Activated naive CD4-positive, alpha-beta T cell treated with anti-CD3 and anti-CD28 coated beads, Interleukin-2, amount 50 U/mL, for 24 hours (primary cell): Measurements from ENCODE around the gene ACTG2.

Experiments
- H3K27ac Mint-ChIP-seq: one replicate; pipeline ENCODE4 v1.8.0; 2021; ENCODE audit warnings: mild to moderate bottlenecking, mixed read lengths
- H3K27me3 Mint-ChIP-seq: one replicate; pipeline ENCODE4 v1.8.0; 2021; ENCODE audit warnings: mixed read lengths
- H3K36me3 Mint-ChIP-seq: one replicate; pipeline ENCODE4 v1.8.0; 2021; ENCODE audit warnings: mixed read lengths
- H3K4me1 Mint-ChIP-seq: one replicate; pipeline ENCODE4 v1.8.0; 2021; ENCODE audit warnings: mixed read lengths
- H3K4me3 Mint-ChIP-seq: one replicate; pipeline ENCODE4 v1.8.0; 2021; ENCODE audit warnings: mild to moderate bottlenecking, mixed read lengths
- H3K9me3 Mint-ChIP-seq: one replicate; pipeline ENCODE4 v1.8.0; 2021; ENCODE audit warnings: mixed read lengths

ACTG2 gene

DNA sequence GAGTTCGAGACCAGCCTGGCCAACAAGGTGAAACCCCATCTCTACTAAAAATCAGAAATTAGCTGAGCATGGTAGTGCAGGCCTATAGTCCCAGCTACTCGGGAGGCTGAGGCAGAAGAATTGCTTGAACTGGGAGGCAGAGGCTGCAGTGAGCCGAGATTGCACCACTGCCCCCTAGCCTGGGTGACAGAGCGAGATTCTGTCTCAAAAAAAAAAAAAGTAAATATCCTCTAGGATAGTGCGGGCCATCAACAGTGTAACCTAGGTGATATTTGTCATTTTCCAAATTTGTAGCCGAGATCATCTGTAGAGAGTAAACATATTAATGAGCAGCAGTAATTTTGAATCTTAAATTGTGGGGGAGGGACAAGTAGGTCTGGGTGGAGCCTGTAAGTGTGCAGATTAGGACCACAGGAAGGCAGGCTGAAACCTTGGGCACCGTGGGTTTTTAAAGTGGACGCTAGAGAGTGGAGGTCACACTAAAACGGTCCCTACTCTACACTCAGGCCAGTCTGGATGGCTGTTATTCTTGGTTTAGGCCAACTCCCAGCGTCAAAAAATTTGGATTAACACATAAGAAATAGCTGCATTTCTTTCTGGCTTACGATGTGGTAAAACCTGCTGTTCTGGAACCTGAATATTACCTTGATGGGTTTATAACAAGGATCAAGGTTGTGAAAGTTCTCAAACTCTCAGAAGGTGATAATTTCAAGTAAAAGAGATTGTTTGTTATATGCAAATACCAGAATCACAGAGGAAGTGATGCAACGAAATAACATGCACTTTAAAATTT is 69.2 kb downstream of the ACTG2 start:
- Mint-ChIP-seq H3K27me3 (no peaks in the 10 kb centered on the region), H3K36me3 (peaks cover 25% of the 10 kb centered on the region), H3K4me1 (peaks cover 50% of the 10 kb centered on the region), H3K27ac (no peak overlapping the region), H3K9me3 (peaks cover 5% of the 10 kb centered on the region), H3K4me3 (no peak overlapping the region)

DNA sequence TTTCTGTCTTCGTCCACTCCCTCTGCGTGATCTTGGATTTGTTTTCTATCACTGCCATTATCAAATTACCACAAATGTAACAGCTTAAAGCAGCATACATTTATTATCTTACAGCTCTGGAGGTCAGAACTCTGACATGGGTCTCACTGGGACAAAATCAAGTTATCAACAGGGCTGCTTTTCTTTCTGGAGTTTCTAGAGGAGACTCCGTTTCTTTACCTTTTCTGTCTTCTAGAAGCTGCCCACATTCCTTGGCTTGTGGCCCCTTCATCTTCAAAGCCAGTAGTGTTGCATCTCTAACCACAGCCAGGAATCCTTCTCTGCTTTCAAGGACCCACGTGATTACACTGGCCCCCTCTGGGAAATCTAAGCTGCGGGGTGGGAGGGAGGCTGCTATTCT is 70.0 kb downstream of the ACTG2 start:
- Mint-ChIP-seq H3K4me3 (peak overlapping the region; percentile 26), H3K4me1 (peaks cover 51% of the 10 kb centered on the region), H3K36me3 (peaks cover 24% of the 10 kb centered on the region), H3K27me3 (no peaks in the 10 kb centered on the region), H3K27ac (no peak overlapping the region), H3K9me3 (peaks cover 5% of the 10 kb centered on the region)

DNA sequence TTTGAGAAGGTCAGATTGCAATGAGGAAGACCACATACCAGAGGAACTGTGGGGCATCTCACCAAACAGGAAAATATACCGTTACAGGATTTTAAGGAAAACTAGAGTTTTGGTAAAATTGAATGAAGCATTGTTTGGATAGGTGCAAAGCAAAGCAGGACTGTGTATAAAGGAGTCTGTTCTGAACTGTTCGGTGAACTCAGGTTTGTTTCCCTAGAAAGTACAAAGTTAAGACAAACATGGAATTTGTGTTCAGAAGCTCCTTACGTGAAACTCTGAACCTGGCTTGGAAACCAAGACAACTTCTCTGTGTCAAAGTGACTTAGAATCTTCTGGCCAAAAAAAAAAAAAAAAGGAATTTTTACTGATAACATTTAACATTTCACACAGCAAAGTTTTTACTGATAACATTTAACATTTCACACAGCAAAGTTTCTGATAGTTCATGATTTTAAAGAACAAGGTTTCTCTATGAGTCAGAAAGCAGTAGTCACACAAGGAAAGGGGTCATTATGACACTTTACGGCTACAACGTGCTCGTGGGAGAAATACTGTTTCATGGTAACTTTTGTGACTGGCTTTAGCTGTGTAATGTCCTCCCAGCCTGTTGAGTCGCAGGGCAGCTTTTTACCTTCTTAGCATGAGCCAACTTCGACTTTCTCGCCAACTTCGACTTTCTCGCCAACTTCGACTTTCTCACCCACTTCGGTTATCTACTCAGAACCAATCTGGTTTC is 70.7 kb downstream of the ACTG2 start:
- peaks cover 5% of the 10 kb centered on the region for H3K9me3 Mint-ChIP-seq
- H3K4me1 Mint-ChIP-seq = peaks cover 54% of the 10 kb centered on the region
- peaks cover 19% of the 10 kb centered on the region for H3K36me3 Mint-ChIP-seq
- no peaks in the 10 kb centered on the region for H3K27me3 Mint-ChIP-seq
- H3K27ac Mint-ChIP-seq = peak overlapping the region; percentile 88
- peak overlapping the region; percentile 50 for H3K4me3 Mint-ChIP-seq

DNA sequence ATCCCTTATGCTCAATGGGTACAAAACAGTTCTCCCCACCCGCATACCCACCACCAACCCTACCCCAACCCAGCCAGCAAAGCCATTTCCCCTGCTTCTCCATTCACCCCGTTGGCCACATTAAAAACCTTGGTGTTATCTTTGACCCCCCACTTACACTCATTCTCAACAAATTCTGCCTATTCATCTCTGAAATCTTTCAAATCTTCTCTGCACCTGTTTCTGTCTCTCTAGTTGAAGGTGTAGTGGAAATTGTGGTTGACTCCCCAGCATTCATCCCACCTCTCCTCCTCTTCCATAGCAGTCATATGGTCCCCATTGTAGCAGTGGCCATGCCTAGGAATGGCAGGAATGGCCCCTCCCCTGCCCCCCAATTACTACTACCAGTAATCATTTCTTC is 71.4 kb downstream of the ACTG2 start:
- no peaks in the 10 kb centered on the region for H3K27me3 Mint-ChIP-seq
- peaks cover 14% of the 10 kb centered on the region for H3K36me3 Mint-ChIP-seq
- peak overlapping the region; percentile 50 for H3K4me3 Mint-ChIP-seq
- peak overlapping the region; percentile 88 for H3K27ac Mint-ChIP-seq
- peaks cover 5% of the 10 kb centered on the region for H3K9me3 Mint-ChIP-seq
- H3K4me1 Mint-ChIP-seq = peaks cover 56% of the 10 kb centered on the region

DNA sequence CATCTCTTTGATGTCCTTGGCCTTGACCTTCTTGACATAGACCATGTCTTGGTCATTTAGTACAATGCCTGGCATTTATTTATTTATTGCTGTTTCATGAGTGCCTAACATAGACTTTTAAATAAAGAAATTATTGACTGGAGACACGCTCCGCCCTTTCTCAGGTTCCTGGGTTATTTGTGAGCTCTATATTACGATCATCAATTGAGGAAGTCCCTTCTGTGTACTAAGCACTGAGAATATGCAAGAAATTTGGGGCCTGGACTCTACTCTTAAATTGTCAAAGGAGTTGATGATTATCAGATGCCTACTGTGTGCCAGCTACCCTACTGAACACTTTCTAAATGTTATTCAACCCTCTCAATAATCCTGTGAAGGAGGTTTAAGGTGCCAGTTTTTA is 72.2 kb downstream of the ACTG2 start:
- H3K9me3 Mint-ChIP-seq = peaks cover 5% of the 10 kb centered on the region
- H3K4me1 Mint-ChIP-seq = peaks cover 64% of the 10 kb centered on the region
- no peaks in the 10 kb centered on the region for H3K27me3 Mint-ChIP-seq
- peak overlapping the region; percentile 80 for H3K27ac Mint-ChIP-seq
- H3K4me3 Mint-ChIP-seq = peak overlapping the region; percentile 8
- H3K36me3 Mint-ChIP-seq = peaks cover 10% of the 10 kb centered on the region

DNA sequence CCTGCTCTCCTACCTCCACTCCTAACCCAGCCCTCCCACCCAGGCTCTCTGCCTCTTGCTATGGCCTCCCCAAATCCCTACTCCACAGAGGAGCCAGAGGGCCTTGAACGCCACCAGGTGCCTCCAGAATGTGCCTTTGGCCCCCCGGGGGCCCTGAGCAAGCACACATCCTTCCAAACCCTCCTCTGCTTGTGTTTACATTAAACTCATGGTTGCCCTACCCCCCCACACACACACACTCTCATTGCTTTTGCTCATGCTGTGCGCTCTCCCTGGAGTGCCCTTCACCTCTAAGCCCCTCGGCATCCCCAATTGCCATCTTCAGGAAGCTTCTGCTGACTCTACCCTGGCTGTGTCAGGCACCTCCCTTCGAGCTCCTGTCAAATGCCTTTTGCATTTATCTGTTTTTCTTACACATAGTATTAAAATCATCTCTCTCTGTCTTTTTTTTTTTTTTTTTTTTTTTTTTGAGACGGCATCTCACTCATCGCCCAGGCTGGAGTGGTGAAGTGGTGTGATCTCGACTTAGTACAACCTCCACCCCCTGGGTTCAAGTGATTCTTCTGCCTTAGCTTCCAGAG is 75.6 kb downstream of the ACTG2 start:
- Mint-ChIP-seq H3K9me3 (no peaks in the 10 kb centered on the region), H3K4me1 (peaks cover 82% of the 10 kb centered on the region), H3K27me3 (no peaks in the 10 kb centered on the region), H3K4me3 (no peak overlapping the region), H3K36me3 (no peaks in the 10 kb centered on the region), H3K27ac (no peak overlapping the region)

DNA sequence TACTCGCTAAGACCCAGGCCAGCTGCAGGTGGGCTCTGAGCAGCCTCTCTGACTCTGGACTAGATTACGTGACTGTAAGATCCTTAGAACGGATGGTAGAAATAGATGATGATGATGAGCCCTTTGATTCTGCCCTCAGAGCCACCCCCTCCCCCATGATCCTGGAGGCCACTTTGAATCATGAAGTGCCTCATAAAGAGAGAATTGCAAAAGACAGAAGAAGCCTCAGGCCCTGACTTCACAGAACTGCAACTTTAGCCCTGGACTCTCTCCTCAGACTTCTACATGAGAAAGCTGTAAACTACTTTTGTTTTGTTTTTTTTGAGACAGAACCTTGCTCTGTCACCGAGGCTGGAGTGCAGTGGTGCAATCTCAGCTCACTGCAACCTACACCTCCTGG is 76.5 kb downstream of the ACTG2 start:
- H3K36me3 Mint-ChIP-seq = no peaks in the 10 kb centered on the region
- H3K9me3 Mint-ChIP-seq = no peaks in the 10 kb centered on the region
- no peak overlapping the region for H3K27ac Mint-ChIP-seq
- H3K27me3 Mint-ChIP-seq = no peaks in the 10 kb centered on the region
- H3K4me1 Mint-ChIP-seq = peaks cover 74% of the 10 kb centered on the region
- peak overlapping the region; percentile 27 for H3K4me3 Mint-ChIP-seq
